Renal cortex interstitium (tissue), 3 donors: ENCODE measurements around the gene TRPM8. TPM values are rescaled to one million over a fixed set of nuclear protein-coding genes. Genes with fewer than 3 reads are reported as not detected.

ENCODE experiments used
- polyA plus RNA-seq, 3 donors: library from polyadenylated mRNA; unstranded; fragments of 120-200 nt; gene quantifications; one replicate each; pipeline ENCODE4 v1.2.1, GENCODE V29; 2013; ENCODE audit not compliant: insufficient read length in 3 of 3

The TRPM8 gene
- polyA plus RNA-seq, 3 donors = 0.56 TPM; not detected in 2

Other genes starting within 250 kb of the TRPM8 start
- gene UGT1A9, start 245.5 kb upstream of the TRPM8 start, polyA plus RNA-seq = 1 to 10 TPM; 6.2 to 7.8 (median 7.0) TPM
- gene UGT1A7, start 235.5 kb upstream of the TRPM8 start, polyA plus RNA-seq = under 1 TPM in 1 of 3 donors, not detected in 2; 0.09 TPM
- gene UGT1A6, start 224.5 kb upstream of the TRPM8 start, polyA plus RNA-seq = 1 to 10 TPM; 2.5 to 4.3 (median 3.2) TPM
- gene UGT1A5, start 204.5 kb upstream of the TRPM8 start, polyA plus RNA-seq = not detected
- not detected for gene UGT1A4, start 198.6 kb upstream of the TRPM8 start, polyA plus RNA-seq
- gene UGT1A3, start 188.3 kb upstream of the TRPM8 start, polyA plus RNA-seq = not detected
- under 1 TPM; 0.23 to 0.56 (median 0.24) TPM for gene UGT1A1, start 157.1 kb upstream of the TRPM8 start, polyA plus RNA-seq
- under 1 TPM in 2 of 3 donors, not detected in 1; 0.26 to 0.27 TPM for gene MROH2A, start 139.0 kb upstream of the TRPM8 start, polyA plus RNA-seq
- 10 to 100 TPM; 23.2 to 25.0 (median 24.1) TPM for gene HJURP, start 62.8 kb upstream of the TRPM8 start, polyA plus RNA-seq
- not detected for gene SPP2, start 133.3 kb downstream of the TRPM8 start, polyA plus RNA-seq